Colonic mucosa (tissue), 4 donors: ENCODE data around the gene SLC35E1. TPM values are rescaled to one million over a fixed set of nuclear protein-coding genes. Genes with fewer than 3 reads are reported as not detected.

Source experiments
- DNase-seq: peaks from one replicate; pipeline ENCODE4 v3.0.0-alpha.2; 2020
- H3K27ac ChIP-seq: fragments of 200-600 bp; one replicate; pipeline ENCODE4 v1.8.0; 2021
- H3K27me3 ChIP-seq: fragments of 200-600 bp; one replicate; pipeline ENCODE4 v1.8.0; 2021
- H3K36me3 ChIP-seq: fragments of 200-600 bp; one replicate; pipeline ENCODE4 v1.8.0; 2021
- H3K4me1 ChIP-seq: fragments of 200-600 bp; one replicate; pipeline ENCODE4 v1.8.0; 2021; ENCODE audit warnings: mild to moderate bottlenecking
- H3K4me3 ChIP-seq: fragments of 200-600 bp; one replicate; pipeline ENCODE4 v1.8.0; 2021
- H3K9ac ChIP-seq, 2 donors: one replicate each; pipeline ENCODE4 v1.7.0; 2013; ENCODE audit warnings: control low read depth in 2 of 2, low read depth in 2 of 2, low read length in 2 of 2
- H3K9me3 ChIP-seq: fragments of 200-600 bp; one replicate; pipeline ENCODE4 v1.8.0; 2021
- intact Hi-C: fragments of 100-400 bp; cut with DNase I; formaldehyde crosslinking; loops from one replicate; pipeline ENCODE4 v1.14.1; 2022
- total RNA-seq, 2 donors: library from RNA; stranded (reverse); fragmentation: NEBNext Ultra II Directional in 1 of 2; extraction: Animal tissue kit (Norgen Biotek cat#: 25700) in 1 of 2; gene quantifications; one replicate each; pipeline ENCODE4 v1.2.1, GENCODE V29; 2021
- TF ChIP-seq, protein P1 (sequence below): fragments of 200-600 bp; IDR thresholded peaks from one replicate; pipeline ENCODE4 v1.8.0; 2022; ENCODE audit warnings: antibody characterized with exemption, mild to moderate bottlenecking
- donor health status: healthy.
- donor health status: DM: no; HTN: no; CAD: no.
- donor health status: DM: no; HTN: no; CAD: no.

SLC35E1 gene
- total RNA-seq, 2 donors from 2014 or later, result 44.4 to 47.7 TPM

DNA sequence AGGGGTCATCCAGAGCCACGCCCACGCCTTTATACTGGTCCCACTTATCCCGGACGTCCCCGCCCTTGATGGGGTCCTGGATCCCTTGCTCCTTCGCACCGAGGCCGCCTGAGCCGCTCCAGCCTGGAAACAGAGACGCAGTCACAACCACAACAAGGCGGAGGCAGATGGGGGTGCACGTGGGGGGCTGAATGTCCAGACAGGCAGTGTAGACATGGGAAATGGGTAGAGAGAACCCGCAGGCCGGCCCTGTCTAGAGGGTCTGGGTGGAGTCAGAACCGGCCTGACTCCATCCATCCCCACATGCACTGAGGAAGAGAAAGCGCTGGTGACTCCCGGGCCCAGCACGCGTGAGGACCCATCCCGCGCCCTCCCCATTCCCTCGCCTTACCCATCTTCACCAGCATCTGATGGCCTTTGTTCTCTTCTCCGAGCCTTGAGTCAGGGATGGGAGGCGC lies 53.0 kb downstream of the SLC35E1 start:
- Histone ChIP-seq H3K9me3 (no peaks in the 10 kb centered on the region), H3K27me3 (no peaks in the 10 kb centered on the region), H3K4me3 (no peak overlapping the region), H3K36me3 (peaks cover 31% of the 10 kb centered on the region), H3K27ac (no peak overlapping the region), H3K9ac (no peak overlapping the region), H3K4me1 (no peaks in the 10 kb centered on the region)
- DNase-seq, result no peak
- intact Hi-C loops, result no loop called here
- TF ChIP-seq, protein P1, sequence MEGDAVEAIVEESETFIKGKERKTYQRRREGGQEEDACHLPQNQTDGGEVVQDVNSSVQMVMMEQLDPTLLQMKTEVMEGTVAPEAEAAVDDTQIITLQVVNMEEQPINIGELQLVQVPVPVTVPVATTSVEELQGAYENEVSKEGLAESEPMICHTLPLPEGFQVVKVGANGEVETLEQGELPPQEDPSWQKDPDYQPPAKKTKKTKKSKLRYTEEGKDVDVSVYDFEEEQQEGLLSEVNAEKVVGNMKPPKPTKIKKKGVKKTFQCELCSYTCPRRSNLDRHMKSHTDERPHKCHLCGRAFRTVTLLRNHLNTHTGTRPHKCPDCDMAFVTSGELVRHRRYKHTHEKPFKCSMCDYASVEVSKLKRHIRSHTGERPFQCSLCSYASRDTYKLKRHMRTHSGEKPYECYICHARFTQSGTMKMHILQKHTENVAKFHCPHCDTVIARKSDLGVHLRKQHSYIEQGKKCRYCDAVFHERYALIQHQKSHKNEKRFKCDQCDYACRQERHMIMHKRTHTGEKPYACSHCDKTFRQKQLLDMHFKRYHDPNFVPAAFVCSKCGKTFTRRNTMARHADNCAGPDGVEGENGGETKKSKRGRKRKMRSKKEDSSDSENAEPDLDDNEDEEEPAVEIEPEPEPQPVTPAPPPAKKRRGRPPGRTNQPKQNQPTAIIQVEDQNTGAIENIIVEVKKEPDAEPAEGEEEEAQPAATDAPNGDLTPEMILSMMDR, result no peak

GRCh38 chr19:16518483-16519229 lies 53.6 kb downstream of the SLC35E1 start:
- intact Hi-C loops, result no loop called here
- Histone ChIP-seq H3K4me1 (no peaks in the 10 kb centered on the region), H3K9ac (no peak overlapping the region), H3K4me3 (no peak overlapping the region), H3K36me3 (peaks cover 27% of the 10 kb centered on the region), H3K27me3 (no peaks in the 10 kb centered on the region), H3K9me3 (no peaks in the 10 kb centered on the region), H3K27ac (no peak overlapping the region)
- no peak for DNase-seq
- TF ChIP-seq, protein P1, result no peak

DNA sequence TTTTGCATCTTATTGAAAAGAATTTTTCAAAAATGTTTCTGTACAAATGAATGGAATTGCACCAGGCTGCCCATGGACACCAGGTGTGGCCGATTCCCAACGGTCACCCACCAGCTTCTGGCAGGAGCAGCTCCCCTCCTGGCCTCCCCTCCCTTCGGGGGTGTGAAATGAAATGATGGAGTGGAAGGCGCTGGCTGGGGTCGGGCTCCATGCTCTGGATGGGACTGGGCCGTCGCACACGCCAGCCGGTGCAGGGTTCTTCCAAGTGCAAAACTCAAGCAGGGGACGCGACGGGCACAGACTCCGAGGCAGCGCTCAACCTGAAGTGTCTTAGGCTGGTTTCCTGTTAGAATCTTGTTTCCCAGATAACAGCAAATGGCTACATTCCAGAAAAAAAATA lies 54.2 kb downstream of the SLC35E1 start:
- H3K9me3 ChIP-seq, result no peaks in the 10 kb centered on the region
- TF ChIP-seq, protein P1, result no peak
- no peaks in the 10 kb centered on the region for H3K27me3 ChIP-seq
- no peak overlapping the region for H3K27ac ChIP-seq
- no peak overlapping the region for H3K4me3 ChIP-seq
- H3K4me1 ChIP-seq, result no peaks in the 10 kb centered on the region
- DNase-seq, result no peak
- intact Hi-C loops, result no loop called here
- no peak overlapping the region for H3K9ac ChIP-seq
- H3K36me3 ChIP-seq, result peaks cover 21% of the 10 kb centered on the region

DNA sequence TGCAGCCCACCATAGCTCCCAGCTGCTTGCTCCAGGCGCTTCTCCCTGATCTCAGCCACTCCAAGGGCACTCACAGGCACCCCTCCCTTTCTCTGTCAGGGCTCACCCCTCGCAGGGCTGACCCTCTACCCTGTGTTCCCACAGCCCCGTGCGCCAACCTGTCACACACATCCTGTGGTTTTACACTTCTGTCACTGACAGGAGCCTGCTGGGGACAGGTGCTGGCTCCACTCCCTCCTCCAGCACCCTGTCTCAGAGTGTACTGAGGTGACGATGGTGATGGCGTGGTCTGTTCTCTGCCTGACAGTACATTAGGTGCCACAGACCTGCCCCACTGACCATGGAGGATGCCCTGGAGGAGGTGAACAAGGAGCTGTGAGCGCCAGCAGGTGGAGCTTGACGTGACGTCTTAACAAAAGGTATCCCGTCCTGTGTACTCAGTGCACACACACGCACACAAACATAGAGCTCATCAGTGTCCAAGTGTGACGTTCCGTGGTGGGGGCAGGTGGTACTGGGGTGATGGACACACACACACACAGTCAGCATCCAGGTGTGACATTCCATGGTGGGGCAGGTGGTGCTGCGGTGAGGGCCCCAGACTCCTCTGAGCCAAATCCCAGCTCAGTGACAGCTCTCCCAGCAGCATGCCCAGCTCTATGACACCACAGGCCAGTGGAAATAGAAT lies 55.1 kb downstream of the SLC35E1 start:
- no peak overlapping the region for H3K4me3 ChIP-seq
- no peak for DNase-seq
- TF ChIP-seq, protein P1, result no peak
- H3K9ac ChIP-seq, result no peak overlapping the region
- H3K27ac ChIP-seq, result no peak overlapping the region
- H3K9me3 ChIP-seq, result no peaks in the 10 kb centered on the region
- peaks cover 19% of the 10 kb centered on the region for H3K36me3 ChIP-seq
- no peaks in the 10 kb centered on the region for H3K27me3 ChIP-seq
- intact Hi-C loops, result no loop called here
- no peaks in the 10 kb centered on the region for H3K4me1 ChIP-seq

- no peak overlapping the region for H3K27ac ChIP-seq
- no peak overlapping the region for H3K4me3 ChIP-seq
- H3K27me3 ChIP-seq, result no peaks in the 10 kb centered on the region
- no peak for DNase-seq
- intact Hi-C loops, result no loop called here
- no peaks in the 10 kb centered on the region for H3K9me3 ChIP-seq
- TF ChIP-seq, protein P1, result no peak
- peaks cover 14% of the 10 kb centered on the region for H3K36me3 ChIP-seq
- no peak overlapping the region for H3K9ac ChIP-seq
- no peaks in the 10 kb centered on the region for H3K4me1 ChIP-seq
These were observed 55.8 kb downstream of the SLC35E1 start for GRCh38 chr19:16516381-16516780.
